K562 (cell line): ENCODE data around the gene FBLN2. TPM values are rescaled to one million over a fixed set of nuclear protein-coding genes. Genes with fewer than 3 reads are reported as not detected.

Experiments
- C11orf30 ChIP-seq: fragments of 450-650 bp; IDR thresholded peaks from 2 replicates; pipeline ENCODE4 v1.6.1; 2016; ENCODE audit warnings: low read depth, mild to moderate bottlenecking
- CREM ChIP-seq: IDR thresholded peaks from 2 replicates; pipeline ENCODE4 v1.6.1; 2014; ENCODE audit warnings: antibody characterized with exemption, low read depth
- EGR1 ChIP-seq: fragments of 450-650 bp; conservative IDR thresholded peaks from 2 replicates; pipeline ENCODE4 v1.6.1; 2017; ENCODE audit warnings: mild to moderate bottlenecking
- ESRRA ChIP-seq: fragments of 450-650 bp; IDR thresholded peaks from 2 replicates; pipeline ENCODE4 v1.6.1; 2014; ENCODE audit warnings: low read depth, mild to moderate bottlenecking, moderate library complexity, borderline replicate concordance
- HDAC1 ChIP-seq, 2 experiments: fragments of 450-650 bp; IDR thresholded peaks; 2 replicates each; pipeline ENCODE4 v1.6.1; 2016 to 2017; ENCODE audit warnings: inconsistent platforms in 1 of 2, mild to moderate bottlenecking in 1 of 2, moderate library complexity in 1 of 2
- SETDB1 ChIP-seq: IDR thresholded peaks from one replicate; pipeline ENCODE4 v1.6.1; 2012; ENCODE audit warnings: low read length, control low read depth, inconsistent platforms
- ZNF12 ChIP-seq: sonication (generic); formaldehyde crosslinking; IDR thresholded peaks from 2 replicates; pipeline ENCODE4 v1.4.0; 2020; ENCODE audit warnings: mild to moderate bottlenecking, missing genetic modification reagents
- polyA plus RNA-seq, 8 experiments: library from polyadenylated mRNA; depleted of rRNA in 4 of 8; stranded (reverse) in 5 of 8; unstranded in 3 of 8; fragments of >200 nt; fragmentation: Nextera tagmentation in 2 of 8; fragmentation: Illumina TruSeq in 1 of 8; extraction: Ambion mirVana in 2 of 8; extraction: Trizol in 1 of 8; gene quantifications; 2 replicates each; pipeline versions ENCODE4 v1.2.1 to v1.2.3, GENCODE V29; 2011 to 2014; ENCODE audit warnings: inconsistent platforms in 1 of 8, missing spikeins in 1 of 8
- total RNA-seq, 7 experiments: library from RNA; depleted of rRNA in 6 of 7; stranded (reverse); fragments of >200 nt in 6 of 7; fragmentation: Illumina TruSeq in 2 of 7; extraction: Trizol in 2 of 7; gene quantifications; 2 replicates each; pipeline versions ENCODE4 v1.2.1 to v1.2.3, GENCODE V29; 2011 to 2021; ENCODE audit warnings: low replicate concordance in 1 of 7
- TF ChIP-seq, protein P1 (sequence below): sonication (generic); formaldehyde crosslinking; IDR thresholded peaks from 2 replicates; pipeline ENCODE4 v1.8.0; 2022; ENCODE audit warnings: missing genetic modification reagents, mild to moderate bottlenecking, moderate library complexity, borderline replicate concordance
- TF ChIP-seq, protein P2 (sequence below): fragments of 450-650 bp; formaldehyde crosslinking; IDR thresholded peaks from 2 replicates; pipeline ENCODE4 v1.4.0; 2022; ENCODE audit warnings: missing genetic modification characterization
- TF ChIP-seq, protein P3 (sequence below): fragments of 450-650 bp; formaldehyde crosslinking; IDR thresholded peaks from 2 replicates; pipeline ENCODE4 v1.4.0; 2020; ENCODE audit warnings: mild to moderate bottlenecking, moderate library complexity
- TF ChIP-seq, protein P4 (sequence below), 3 experiments: IDR thresholded peaks in 2 of 3; conservative IDR thresholded peaks in 1 of 3; 2 replicates each; pipeline ENCODE4 v1.5.1; 2011 to 2012; ENCODE audit warnings: low read length in 3 of 3, mild to moderate bottlenecking in 3 of 3, control low read depth in 2 of 3, improper control_type of control experiment in 1 of 3, inconsistent platforms in 1 of 3, low read depth in 1 of 3, mixed read lengths in 1 of 3, moderate library complexity in 1 of 3; ENCODE audit not compliant: insufficient read depth in 2 of 3

Gene FBLN2
- total and polyA plus RNA-seq, 9 of the 15 experiments (the other 6 are each of a cell fraction or from before 2014, with no cell fraction given): 0.03 to 0.10 (median 0.04) TPM; not detected in 6

DNA sequence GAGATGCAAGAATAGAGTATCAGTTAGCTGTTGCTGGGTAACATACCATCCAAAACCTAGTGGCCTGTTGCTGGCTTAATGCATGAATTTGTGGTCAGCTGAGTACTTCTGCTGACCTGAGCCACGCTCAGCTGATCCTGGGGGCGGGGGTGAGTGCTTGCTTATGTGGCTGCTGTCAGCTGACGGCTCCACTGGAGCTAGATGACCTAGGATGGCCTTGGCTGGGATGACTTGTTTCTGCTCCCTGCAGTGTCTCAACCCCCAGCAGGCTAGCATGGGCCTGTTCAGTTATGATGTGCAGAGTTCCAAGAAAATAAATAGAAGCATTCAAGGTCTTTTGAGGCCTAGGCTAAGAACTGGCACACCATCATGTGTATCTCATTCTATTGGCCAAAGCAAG, 63.9 kb downstream of the FBLN2 start (continued):
- TF ChIP-seq, protein P1, sequence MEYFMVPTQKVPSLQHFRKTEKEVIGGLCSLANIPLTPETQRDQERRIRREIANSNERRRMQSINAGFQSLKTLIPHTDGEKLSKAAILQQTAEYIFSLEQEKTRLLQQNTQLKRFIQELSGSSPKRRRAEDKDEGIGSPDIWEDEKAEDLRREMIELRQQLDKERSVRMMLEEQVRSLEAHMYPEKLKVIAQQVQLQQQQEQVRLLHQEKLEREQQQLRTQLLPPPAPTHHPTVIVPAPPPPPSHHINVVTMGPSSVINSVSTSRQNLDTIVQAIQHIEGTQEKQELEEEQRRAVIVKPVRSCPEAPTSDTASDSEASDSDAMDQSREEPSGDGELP: peak; percentile 94
- TF ChIP-seq ZNF12 (CRISPR knock-in tag): peak; percentile 86
- TF ChIP-seq, protein P2, sequence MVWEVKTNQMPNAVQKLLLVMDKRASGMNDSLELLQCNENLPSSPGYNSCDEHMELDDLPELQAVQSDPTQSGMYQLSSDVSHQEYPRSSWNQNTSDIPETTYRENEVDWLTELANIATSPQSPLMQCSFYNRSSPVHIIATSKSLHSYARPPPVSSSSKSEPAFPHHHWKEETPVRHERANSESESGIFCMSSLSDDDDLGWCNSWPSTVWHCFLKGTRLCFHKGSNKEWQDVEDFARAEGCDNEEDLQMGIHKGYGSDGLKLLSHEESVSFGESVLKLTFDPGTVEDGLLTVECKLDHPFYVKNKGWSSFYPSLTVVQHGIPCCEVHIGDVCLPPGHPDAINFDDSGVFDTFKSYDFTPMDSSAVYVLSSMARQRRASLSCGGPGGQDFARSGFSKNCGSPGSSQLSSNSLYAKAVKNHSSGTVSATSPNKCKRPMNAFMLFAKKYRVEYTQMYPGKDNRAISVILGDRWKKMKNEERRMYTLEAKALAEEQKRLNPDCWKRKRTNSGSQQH (CRISPR knock-in tag): no peak
- TF ChIP-seq CREM: peak; percentile 11; the same call in 1 of the 2 replicates
- TF ChIP-seq EGR1: peak; percentile 16; the same call in 1 of the 2 replicates
- TF ChIP-seq SETDB1: peak; percentile 73
- TF ChIP-seq, protein P3, sequence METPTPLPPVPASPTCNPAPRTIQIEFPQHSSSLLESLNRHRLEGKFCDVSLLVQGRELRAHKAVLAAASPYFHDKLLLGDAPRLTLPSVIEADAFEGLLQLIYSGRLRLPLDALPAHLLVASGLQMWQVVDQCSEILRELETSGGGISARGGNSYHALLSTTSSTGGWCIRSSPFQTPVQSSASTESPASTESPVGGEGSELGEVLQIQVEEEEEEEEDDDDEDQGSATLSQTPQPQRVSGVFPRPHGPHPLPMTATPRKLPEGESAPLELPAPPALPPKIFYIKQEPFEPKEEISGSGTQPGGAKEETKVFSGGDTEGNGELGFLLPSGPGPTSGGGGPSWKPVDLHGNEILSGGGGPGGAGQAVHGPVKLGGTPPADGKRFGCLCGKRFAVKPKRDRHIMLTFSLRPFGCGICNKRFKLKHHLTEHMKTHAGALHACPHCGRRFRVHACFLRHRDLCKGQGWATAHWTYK: peak; percentile 94; the same call in 1 of the 2 replicates
- TF ChIP-seq HDAC1 (IDR thresholded peaks at IDR 0.05): no peak
- TF ChIP-seq C11orf30: no peak
- TF ChIP-seq ESRRA: peak; percentile 78; the same call in 1 of the 2 replicates
- TF ChIP-seq, protein P4, sequence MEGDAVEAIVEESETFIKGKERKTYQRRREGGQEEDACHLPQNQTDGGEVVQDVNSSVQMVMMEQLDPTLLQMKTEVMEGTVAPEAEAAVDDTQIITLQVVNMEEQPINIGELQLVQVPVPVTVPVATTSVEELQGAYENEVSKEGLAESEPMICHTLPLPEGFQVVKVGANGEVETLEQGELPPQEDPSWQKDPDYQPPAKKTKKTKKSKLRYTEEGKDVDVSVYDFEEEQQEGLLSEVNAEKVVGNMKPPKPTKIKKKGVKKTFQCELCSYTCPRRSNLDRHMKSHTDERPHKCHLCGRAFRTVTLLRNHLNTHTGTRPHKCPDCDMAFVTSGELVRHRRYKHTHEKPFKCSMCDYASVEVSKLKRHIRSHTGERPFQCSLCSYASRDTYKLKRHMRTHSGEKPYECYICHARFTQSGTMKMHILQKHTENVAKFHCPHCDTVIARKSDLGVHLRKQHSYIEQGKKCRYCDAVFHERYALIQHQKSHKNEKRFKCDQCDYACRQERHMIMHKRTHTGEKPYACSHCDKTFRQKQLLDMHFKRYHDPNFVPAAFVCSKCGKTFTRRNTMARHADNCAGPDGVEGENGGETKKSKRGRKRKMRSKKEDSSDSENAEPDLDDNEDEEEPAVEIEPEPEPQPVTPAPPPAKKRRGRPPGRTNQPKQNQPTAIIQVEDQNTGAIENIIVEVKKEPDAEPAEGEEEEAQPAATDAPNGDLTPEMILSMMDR (IDR thresholded peaks at IDR 0.05 in 2 of 3, conservative IDR thresholded peaks at IDR 0.05 in 1 of 3; ENCODE audit: insufficient read depth in 2 of 3, low read depth in 1 of 3, low read length in 3 of 3): no peak
